Endodermal cell (in vitro differentiated cells): ENCODE results near the gene KIF3A. TPM values are rescaled to one million over a fixed set of nuclear protein-coding genes. Genes with fewer than 3 reads are reported as not detected.
A peak's percentile ranks its signal among the peaks of the same experiment; 100 is the strongest.

Source experiments
- DNase-seq: peaks from one replicate; pipeline ENCODE4 v3.0.0-alpha.2; 2017
- H3K27ac ChIP-seq: 2 replicates; pipeline ENCODE4 v1.5.1; 2013; ENCODE audit warnings: mild to moderate bottlenecking, low read depth, low read length, moderate library complexity
- H3K27me3 ChIP-seq: 2 replicates; pipeline ENCODE4 v1.6.1; 2013; ENCODE audit warnings: mild to moderate bottlenecking, low read length, moderate library complexity; ENCODE audit not compliant: insufficient read depth, control insufficient read depth, poor library complexity, severe bottlenecking
- H3K36me3 ChIP-seq: 2 replicates; pipeline ENCODE4 v1.7.0; 2013; ENCODE audit warnings: mild to moderate bottlenecking, low read length, moderate library complexity; ENCODE audit not compliant: control insufficient read depth, insufficient read depth
- H3K4me1 ChIP-seq: one replicate; pipeline ENCODE4 v1.7.0; 2013; ENCODE audit warnings: low read length; ENCODE audit not compliant: control insufficient read depth, insufficient read depth
- H3K4me3 ChIP-seq: 2 replicates; pipeline ENCODE4 v1.5.1; 2013; ENCODE audit warnings: mild to moderate bottlenecking, low read length, moderate library complexity
- H3K9ac ChIP-seq: 2 replicates; pipeline ENCODE4 v1.6.1; 2013; ENCODE audit warnings: mild to moderate bottlenecking, low read length, moderate library complexity; ENCODE audit not compliant: poor library complexity, severe bottlenecking; ENCODE audit errors: extremely low read depth
- H3K9me3 ChIP-seq: 2 replicates; pipeline ENCODE4 v1.6.1; 2013; ENCODE audit warnings: mild to moderate bottlenecking, low read length, moderate library complexity; ENCODE audit not compliant: control insufficient read depth
- H3K27ac Mint-ChIP-seq: 2 replicates; pipeline ENCODE4 v1.8.0; 2020; ENCODE audit warnings: mixed read lengths
- H3K27me3 Mint-ChIP-seq: 2 replicates; pipeline ENCODE4 v1.8.0; 2021; ENCODE audit warnings: mild to moderate bottlenecking, mixed read lengths; ENCODE audit not compliant: insufficient read depth
- H3K36me3 Mint-ChIP-seq: 2 replicates; pipeline ENCODE4 v1.8.0; 2020; ENCODE audit warnings: low read depth, mixed read lengths
- H3K4me1 Mint-ChIP-seq: 2 replicates; pipeline ENCODE4 v1.8.0; 2020; ENCODE audit warnings: mixed read lengths
- H3K4me3 Mint-ChIP-seq: 2 replicates; pipeline ENCODE4 v1.8.0; 2020; ENCODE audit warnings: mild to moderate bottlenecking, moderate library complexity, mixed read lengths
- H3K9me3 Mint-ChIP-seq: 2 replicates; pipeline ENCODE4 v1.8.0; 2020; ENCODE audit warnings: mild to moderate bottlenecking, mixed read lengths
- CTCF ChIP-seq: fragments of 200-600 bp; sonication (generic); conservative IDR thresholded peaks from 2 replicates; pipeline ENCODE4 v1.5.0; 2021; ENCODE audit warnings: antibody characterized with exemption, mild to moderate bottlenecking
- WGBS, 2 experiments: methylation state at CpG; one replicate each; pipeline versions ENCODE4 v1.1.5 to v1.1.7; 2013; ENCODE audit warnings: missing lambda C conversion rate in 2 of 2, mixed read lengths in 1 of 2; ENCODE audit not compliant: insufficient coverage in 1 of 2, insufficient read length in 1 of 2; 5-methylcytosine and 5-hydroxymethylcytosine counted together
- total RNA-seq, 2 donors: library from RNA; stranded (reverse); fragmentation: NEBNext Ultra II Directional in 1 of 2; extraction: Animal tissue kit (Norgen Biotek cat#: 25700) in 1 of 2; gene quantifications; 2 replicates in 1 of 2; 3 replicates in 1 of 2; pipeline ENCODE4 v1.2.1, GENCODE V29; 2021

The KIF3A gene
- total RNA-seq, 2 donors from 2014 or later: 19.6 to 25.2 TPM

- H3K27me3 Mint-ChIP-seq: no peaks in the 10 kb centered on the region
- no peaks in the 10 kb centered on the region for H3K9me3 Mint-ChIP-seq
Measured at GRCh38 chr5:132766020-132766805, 28.9 kb upstream of the KIF3A start.

DNA sequence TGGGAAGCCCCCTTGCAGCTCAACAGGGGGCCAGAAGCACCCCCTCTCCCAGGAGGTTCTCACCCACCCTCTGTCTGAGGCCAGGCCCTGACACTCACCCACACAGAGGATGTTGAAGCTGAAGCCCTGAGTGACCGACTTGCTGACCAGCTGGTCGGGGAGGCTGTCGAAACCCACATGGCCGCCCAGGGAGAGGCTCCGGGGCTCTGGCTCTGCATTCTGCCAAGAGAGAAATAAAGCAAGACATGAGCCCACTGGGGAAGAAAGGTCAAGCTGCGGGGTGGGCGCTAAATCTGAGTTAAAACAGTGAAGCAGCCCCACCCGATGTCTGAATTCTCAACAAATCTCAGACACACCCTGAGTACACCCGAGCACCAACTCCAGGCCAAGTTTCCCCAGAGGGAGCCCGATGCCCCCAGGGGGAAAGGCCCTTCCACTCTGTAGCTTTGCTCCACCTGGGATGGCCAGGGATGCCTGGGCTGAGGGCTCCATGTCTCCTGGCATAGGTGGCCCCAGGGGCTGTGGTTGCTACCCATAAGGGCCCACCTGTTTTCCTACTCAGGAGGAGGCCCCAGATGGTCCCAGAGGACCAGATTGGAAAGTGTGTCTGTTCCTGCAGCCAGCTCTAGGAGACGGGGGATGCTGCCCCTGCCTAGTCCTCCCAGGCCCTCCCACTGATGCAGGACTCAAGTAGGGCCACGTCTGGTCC, 28.1 kb upstream of the KIF3A start:
- Histone ChIP-seq H3K27me3 (no peaks in the 10 kb centered on the region), H3K9me3 (no peaks in the 10 kb centered on the region), H3K4me3 (no peak overlapping the region), H3K4me1 (peaks cover under 1% of the 10 kb centered on the region), H3K9ac (no peak overlapping the region), H3K36me3 (peaks cover 24% of the 10 kb centered on the region), H3K27ac (no peak overlapping the region)
- Mint-ChIP-seq H3K27ac (no peak overlapping the region), H3K36me3 (peaks cover 22% of the 10 kb centered on the region), H3K4me3 (no peak overlapping the region), H3K9me3 (no peaks in the 10 kb centered on the region), H3K27me3 (no peaks in the 10 kb centered on the region), H3K4me1 (no peaks in the 10 kb centered on the region)
- TF ChIP-seq CTCF: no peak
- peak; percentile 37 for DNase-seq
- WGBS, 2 experiments: 95 to 100% methylated on average over 10 to 12 of the region's 12 CpGs

More at GRCh38 chr5:132766020-132766805, 28.9 kb upstream of the KIF3A start:
- H3K4me3 ChIP-seq: no peak overlapping the region
- DNase-seq: no peak
- peaks cover 3% of the 10 kb centered on the region for H3K4me1 ChIP-seq
- H3K9ac ChIP-seq: no peak overlapping the region
- Mint-ChIP-seq H3K4me1 (peaks cover 5% of the 10 kb centered on the region), H3K27ac (no peak overlapping the region), H3K4me3 (no peak overlapping the region), H3K36me3 (peaks cover 16% of the 10 kb centered on the region)
- H3K27ac ChIP-seq: no peak overlapping the region
- no peak for TF ChIP-seq CTCF
- WGBS, 2 experiments: 92 to 96% methylated on average over 12 to 14 of the region's 14 CpGs
- no peaks in the 10 kb centered on the region for H3K27me3 ChIP-seq
- peaks cover 24% of the 10 kb centered on the region for H3K36me3 ChIP-seq
- H3K9me3 ChIP-seq: no peaks in the 10 kb centered on the region

DNA sequence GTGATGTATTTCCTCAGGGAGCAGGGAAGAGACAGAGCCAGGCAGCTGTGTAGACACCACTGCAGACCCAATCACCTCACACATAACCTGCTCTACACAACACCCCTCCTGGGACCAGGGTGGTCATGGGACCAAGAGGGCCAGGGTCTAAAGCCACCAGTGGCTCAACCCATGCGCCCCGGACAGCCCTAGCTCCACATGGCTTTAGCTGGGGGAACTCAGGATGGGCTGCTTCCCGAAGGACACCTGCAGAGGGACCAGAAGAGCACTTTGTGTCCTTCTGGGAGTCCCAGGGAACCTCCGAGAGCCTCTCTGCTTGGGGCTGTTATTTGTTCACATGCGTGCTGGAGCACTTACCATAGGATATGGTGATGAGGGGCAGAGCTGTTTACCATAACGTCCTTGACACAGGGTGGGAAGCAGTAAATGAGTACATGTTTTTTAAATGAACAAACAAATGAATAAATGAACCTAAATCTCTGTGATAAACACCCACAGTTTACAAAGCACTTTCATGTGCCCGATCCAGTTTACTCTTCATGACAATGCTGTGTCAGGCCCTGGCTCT, 27.4 kb upstream of the KIF3A start:
- H3K36me3 Mint-ChIP-seq: peaks cover 29% of the 10 kb centered on the region
- H3K4me1 Mint-ChIP-seq: no peaks in the 10 kb centered on the region
- Histone ChIP-seq H3K9ac (no peak overlapping the region), H3K4me1 (no peaks in the 10 kb centered on the region), H3K9me3 (no peaks in the 10 kb centered on the region), H3K27me3 (no peaks in the 10 kb centered on the region), H3K27ac (no peak overlapping the region), H3K4me3 (no peak overlapping the region), H3K36me3 (peaks cover 24% of the 10 kb centered on the region)
- no peaks in the 10 kb centered on the region for H3K9me3 Mint-ChIP-seq
- no peaks in the 10 kb centered on the region for H3K27me3 Mint-ChIP-seq
- no peak overlapping the region for H3K27ac Mint-ChIP-seq
- peak; percentile 36 for DNase-seq
- TF ChIP-seq CTCF: no peak
- H3K4me3 Mint-ChIP-seq: no peak overlapping the region
- 89 to 91% methylated on average over 5 to 7 of the region's 7 CpGs for WGBS, 2 experiments
